Left ventricle myocardium inferior (tissue), 1 donor: ENCODE data around the gene TRPM2. TPM values are rescaled to one million over a fixed set of nuclear protein-coding genes. Genes with fewer than 3 reads are reported as not detected.

Experiments
- DNase-seq: peaks from one replicate; pipeline ENCODE4 v3.0.0-alpha.2; 2020
- H3K27ac ChIP-seq: fragments of 200-600 bp; replicated peaks from 2 replicates; pipeline ENCODE4 v1.8.0; 2021
- H3K27me3 ChIP-seq: fragments of 200-600 bp; 2 replicates; pipeline ENCODE4 v1.8.0; 2021; ENCODE audit warnings: low read depth
- H3K36me3 ChIP-seq: fragments of 200-600 bp; 2 replicates; pipeline ENCODE4 v1.8.0; 2021
- H3K4me1 ChIP-seq: fragments of 200-600 bp; 2 replicates; pipeline ENCODE4 v1.8.0; 2021
- H3K4me3 ChIP-seq: fragments of 200-600 bp; 2 replicates; pipeline ENCODE4 v1.8.0; 2021; ENCODE audit warnings: mild to moderate bottlenecking, moderate library complexity
- H3K9me3 ChIP-seq: fragments of 200-600 bp; replicated peaks from 2 replicates; pipeline ENCODE4 v1.8.0; 2021
- CTCF ChIP-seq: fragments of 200-600 bp; IDR thresholded peaks from 2 replicates; pipeline ENCODE4 v1.8.0; 2021; ENCODE audit warnings: antibody characterized with exemption, mild to moderate bottlenecking, borderline replicate concordance
- intact Hi-C: fragments of 100-400 bp; cut with micrococcal nuclease; formaldehyde crosslinking; loops from one replicate; pipeline ENCODE4 v1.11.0; 2022
- total RNA-seq: library from RNA; stranded (reverse); fragmentation: NEBNext Ultra II Directional; extraction: Animal tissue kit (Norgen Biotek cat#: 25700); gene quantifications from one replicate; pipeline ENCODE4 v1.2.1, GENCODE V29; 2021
- donor health status: DM: no; HTN: yes; CAD: no; lungs with severe emphysema.

TRPM2 gene
- total RNA-seq, 1 donor from 2014 or later: 1.8 TPM

DNA sequence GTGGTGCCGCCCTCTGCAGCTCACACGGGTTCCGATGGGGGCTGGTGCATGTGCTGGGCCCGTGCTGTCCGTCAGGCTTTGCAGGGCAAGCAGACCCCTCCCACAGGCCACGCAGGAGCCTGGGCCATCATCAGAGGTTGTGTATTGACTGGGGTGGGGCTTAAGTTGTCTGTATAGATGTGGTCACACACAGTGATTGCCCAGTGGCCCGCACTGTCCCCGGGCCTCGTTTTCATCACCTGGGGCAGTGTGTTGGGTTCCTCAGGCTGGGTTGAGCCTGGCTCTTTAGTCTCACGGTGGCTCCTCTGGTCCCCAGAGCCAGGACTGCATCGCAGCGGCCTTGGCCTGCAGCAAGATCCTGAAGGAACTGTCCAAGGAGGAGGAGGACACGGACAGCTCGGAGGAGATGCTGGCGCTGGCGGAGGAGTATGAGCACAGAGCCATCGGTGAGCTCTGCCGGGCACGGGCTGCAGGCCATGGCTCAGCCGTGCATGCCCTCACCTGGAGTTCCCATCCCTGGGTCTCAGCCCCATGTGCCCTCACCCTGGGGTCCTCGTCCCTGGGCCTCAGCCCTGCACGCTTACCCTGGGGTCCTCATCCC, 44.1 kb downstream of the TRPM2 start:
- TF ChIP-seq CTCF: no peak
- Histone ChIP-seq H3K4me3 (no peak overlapping the region), H3K9me3 (peaks cover 8% of the 10 kb centered on the region), H3K27ac (no peak overlapping the region), H3K4me1 (no peaks in the 10 kb centered on the region), H3K36me3 (no peaks in the 10 kb centered on the region), H3K27me3 (peaks cover 38% of the 10 kb centered on the region)
- intact Hi-C loops: no loop called here
- DNase-seq: no peak

DNA sequence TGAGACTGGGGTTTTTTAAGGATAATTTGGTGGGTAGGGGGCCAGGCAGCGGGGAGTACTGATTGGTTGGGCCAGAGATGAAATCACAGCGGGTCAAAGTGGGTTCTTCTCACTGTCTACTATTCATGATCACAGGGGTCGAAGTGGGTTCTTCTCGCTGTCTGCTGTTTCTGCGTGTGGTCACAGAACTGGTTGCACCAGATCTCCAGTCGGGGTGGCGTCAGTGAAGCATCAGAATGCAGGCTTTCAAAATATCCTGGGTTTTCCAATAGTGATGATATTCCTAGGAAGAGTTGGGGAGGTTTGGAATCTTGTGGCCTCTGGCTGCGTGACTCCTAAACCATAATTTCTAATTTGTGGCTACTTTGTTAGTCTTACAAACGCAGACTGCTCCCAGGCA, 45.1 kb downstream of the TRPM2 start:
- DNase-seq: no peak
- H3K27me3 ChIP-seq: peaks cover 28% of the 10 kb centered on the region
- intact Hi-C loops: no loop called here
- no peak overlapping the region for H3K4me3 ChIP-seq
- H3K4me1 ChIP-seq: no peaks in the 10 kb centered on the region
- H3K9me3 ChIP-seq: peaks cover 3% of the 10 kb centered on the region
- no peaks in the 10 kb centered on the region for H3K36me3 ChIP-seq
- no peak for TF ChIP-seq CTCF
- H3K27ac ChIP-seq: no peak overlapping the region

DNA sequence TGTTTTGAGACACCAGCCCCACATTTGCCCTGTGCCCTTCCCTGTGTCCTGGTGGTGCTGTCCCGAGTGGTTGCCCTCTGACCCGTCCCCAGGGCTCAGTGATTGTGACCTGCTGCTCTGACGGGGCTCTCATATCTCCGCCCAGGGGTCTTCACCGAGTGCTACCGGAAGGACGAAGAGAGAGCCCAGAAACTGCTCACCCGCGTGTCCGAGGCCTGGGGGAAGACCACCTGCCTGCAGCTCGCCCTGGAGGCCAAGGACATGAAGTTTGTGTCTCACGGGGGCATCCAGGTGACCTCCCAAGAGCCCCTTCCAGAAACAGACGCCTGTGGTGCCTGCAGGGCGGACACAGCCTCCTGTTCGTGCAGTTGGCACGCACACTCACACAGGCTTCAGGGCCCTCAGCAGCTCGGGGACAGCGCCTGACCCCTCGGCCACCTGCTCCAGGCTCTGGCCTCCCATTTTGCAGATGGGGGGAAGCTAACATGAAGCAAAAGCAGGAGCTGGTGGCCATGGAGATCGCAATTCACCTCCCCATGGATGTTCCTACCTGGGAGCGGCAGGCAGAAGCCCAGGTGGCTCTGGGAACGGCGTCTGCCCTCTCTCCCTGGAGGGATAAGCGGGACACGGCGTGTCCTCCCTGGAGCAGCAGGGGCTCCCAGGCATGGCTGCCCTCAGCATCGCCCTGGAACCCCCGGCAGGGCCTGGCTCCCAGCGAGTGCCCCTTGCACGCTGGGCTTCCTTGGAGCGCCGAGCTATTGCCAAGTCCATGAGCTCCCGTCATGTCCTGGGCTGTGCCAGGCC, 45.9 kb downstream of the TRPM2 start:
- Histone ChIP-seq H3K4me1 (no peaks in the 10 kb centered on the region), H3K36me3 (no peaks in the 10 kb centered on the region), H3K27ac (no peak overlapping the region), H3K27me3 (peaks cover 20% of the 10 kb centered on the region), H3K4me3 (no peak overlapping the region), H3K9me3 (no peaks in the 10 kb centered on the region)
- intact Hi-C loops: no loop called here
- DNase-seq: no peak
- TF ChIP-seq CTCF: no peak

- Histone ChIP-seq H3K4me1 (no peaks in the 10 kb centered on the region), H3K9me3 (no peaks in the 10 kb centered on the region), H3K36me3 (no peaks in the 10 kb centered on the region), H3K4me3 (no peak overlapping the region), H3K27me3 (peaks cover 11% of the 10 kb centered on the region), H3K27ac (no peak overlapping the region)
- TF ChIP-seq CTCF: no peak
- no peak for DNase-seq
- intact Hi-C loops: no loop called here
Observed at GRCh38 chr21:44399955-44400790, 46.8 kb downstream of the TRPM2 start.

DNA sequence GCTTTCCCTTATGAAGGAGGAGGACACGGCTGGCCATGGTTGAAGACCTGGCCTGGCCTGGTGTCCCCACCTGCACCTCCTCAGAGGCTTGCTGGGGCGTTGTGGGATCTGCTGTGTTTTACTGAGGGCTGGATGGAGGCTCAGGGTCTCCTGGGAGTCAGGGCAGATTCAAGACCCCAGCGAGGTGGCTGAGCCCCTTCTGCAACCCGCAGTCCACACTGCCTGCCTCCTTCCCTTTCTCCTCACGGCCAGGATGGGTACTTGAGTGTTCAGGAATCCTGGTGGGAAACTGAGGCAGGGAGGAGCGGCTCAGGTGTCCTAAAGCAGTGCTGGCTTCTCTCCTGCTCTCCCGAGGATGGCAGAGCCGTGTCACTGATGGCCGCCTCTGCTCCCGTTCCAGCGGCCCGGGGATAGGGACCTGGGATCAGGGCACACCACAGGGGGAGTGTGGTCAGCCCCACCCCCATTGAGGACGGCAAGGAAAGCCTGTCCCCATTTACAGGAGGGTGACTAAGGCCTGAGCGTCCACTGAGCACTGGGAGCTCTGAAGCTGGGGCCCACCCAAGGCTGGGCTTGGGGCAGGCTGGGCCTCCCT, 47.5 kb downstream of the TRPM2 start:
- no peaks in the 10 kb centered on the region for H3K9me3 ChIP-seq
- no peaks in the 10 kb centered on the region for H3K4me1 ChIP-seq
- no peaks in the 10 kb centered on the region for H3K36me3 ChIP-seq
- H3K4me3 ChIP-seq: no peak overlapping the region
- H3K27me3 ChIP-seq: peaks cover 8% of the 10 kb centered on the region
- no peak for TF ChIP-seq CTCF
- no peak for DNase-seq
- H3K27ac ChIP-seq: no peak overlapping the region
- intact Hi-C loops: no loop called here
